GM21529 (cell line): Measurements from ENCODE around the gene VSIG10L2.

Experiments
- ATAC-seq: cut with Tn5 transposase; IDR thresholded peaks from one replicate; pipeline ENCODE4 v1.9.1; 2021; ENCODE audit not compliant: unreplicated experiment

VSIG10L2 gene

DNA sequence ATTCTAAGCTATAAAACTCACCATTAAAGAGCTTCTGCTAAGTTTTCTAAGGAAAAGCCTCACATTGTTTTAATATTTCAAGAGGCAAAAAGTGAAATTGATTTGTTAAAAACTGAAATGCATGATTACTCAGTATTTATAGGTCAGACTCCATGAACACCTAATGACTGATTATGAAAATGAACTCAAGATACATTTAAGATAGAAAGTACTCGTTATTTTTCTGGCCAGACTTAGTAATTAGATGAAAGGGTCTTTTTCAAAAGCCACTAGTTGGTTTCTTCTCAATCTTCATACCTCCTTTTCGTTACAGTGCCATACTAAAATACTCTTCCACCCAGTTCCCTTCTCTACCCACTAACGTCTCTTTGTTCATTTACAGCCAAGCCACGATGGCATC is 56.3 kb downstream of the VSIG10L2 start:
- ATAC-seq, result no peak
